ENCODE data around the gene STARD5. TPM values are rescaled to one million over a fixed set of nuclear protein-coding genes. Genes with fewer than 3 reads are reported as not detected.

The STARD5 gene
- total and polyA plus RNA-seq, 2 of the 8 experiments (the other 6 are each of a cell fraction or from before 2014, with no cell fraction given), result 5.5 to 10.4 TPM

DNA sequence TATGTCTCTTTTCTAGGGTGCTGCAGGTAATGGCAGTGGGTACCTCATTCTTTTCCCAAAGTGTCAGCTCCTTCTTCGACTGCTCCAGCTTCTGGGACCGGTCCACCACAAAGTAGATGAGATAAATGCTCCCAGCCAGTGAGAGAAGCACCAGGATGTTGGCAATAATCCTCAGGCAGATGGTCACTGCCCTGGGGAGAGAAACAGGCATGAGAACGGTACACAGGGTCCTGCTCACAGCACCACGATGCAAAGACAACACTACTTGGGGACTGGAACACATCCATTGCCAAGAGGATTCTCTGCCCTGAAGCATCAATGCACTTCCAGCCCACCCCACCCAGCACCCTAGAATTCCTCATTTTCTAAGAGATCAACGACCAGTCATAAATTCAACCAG lies 27.7 kb upstream of the STARD5 start:
- DNase-seq (ENCODE audit: low read depth in 1 of 2, low spot score in 2 of 2), result no peak
- POLR2A ChIA-PET (ENCODE audit: partially characterized antibody), result no interaction called here
- no peak for TF ChIP-seq CBX5 (IDR thresholded peaks at IDR 0.05; ENCODE audit: low read depth, low read length)
- TF ChIP-seq TAF1 (IDR thresholded peaks at IDR 0.05; ENCODE audit: low read depth, low read length), result no peak
- TF ChIP-seq CHD1 (IDR thresholded peaks at IDR 0.05; ENCODE audit: low read depth, low read length), result no peak
- no peak for TF ChIP-seq RNF2 (IDR thresholded peaks at IDR 0.05; ENCODE audit: borderline replicate concordance, low read depth, low read length, missing control alignments, poor library complexity, severe bottlenecking)
- TF ChIP-seq ZNF274 (IDR thresholded peaks at IDR 0.05; ENCODE audit: borderline replicate concordance, extremely low read depth, low read length), result no peak
- TF ChIP-seq CREB1 (IDR thresholded peaks at IDR 0.05), result no peak
- no peak for TF ChIP-seq GABPA (IDR thresholded peaks at IDR 0.05; ENCODE audit: borderline replicate concordance, insufficient read depth, low read length)
- no peak for TF ChIP-seq TCF12 (IDR thresholded peaks at IDR 0.05; ENCODE audit: low read depth, low read length)
- no peak for TF ChIP-seq CTBP2 (IDR thresholded peaks at IDR 0.05; ENCODE audit: borderline replicate concordance, insufficient read depth, insufficient read length, low read length)

More for the DNA sequence above, 27.7 kb upstream of the STARD5 start:
- H4K5ac ChIP-seq (ENCODE audit: insufficient read length, low read depth, low read length), result no peak overlapping the region
- H3K36me3 ChIP-seq (ENCODE audit: control insufficient read depth in 2 of 4, insufficient read depth in 4 of 4, low read length in 3 of 4), result no peaks in the 10 kb centered on the region
- no peaks in the 10 kb centered on the region for H3K23me2 ChIP-seq (ENCODE audit: low read depth, low read length)
- no peak overlapping the region for H4K91ac ChIP-seq (replicated peaks; ENCODE audit: insufficient read length, low read length)
- H2BK120ac ChIP-seq (replicated peaks; ENCODE audit: low read depth, low read length), result no peak overlapping the region
- no peak overlapping the region for H3K27ac ChIP-seq (ENCODE audit: low read depth, low read length)
- FAIRE-seq, result no peak
- no peaks in the 10 kb centered on the region for H3K9me3 ChIP-seq (ENCODE audit: insufficient read depth in 2 of 2, low read depth in 1 of 2, low read length in 1 of 2)
- H3K56ac ChIP-seq (replicated peaks; ENCODE audit: insufficient read length, low read depth, low read length), result no peak overlapping the region
- H3K4ac ChIP-seq (replicated peaks; ENCODE audit: insufficient read length, low read depth, low read length), result no peak overlapping the region
- 82% methylated on average over 5 of the region's 5 CpGs; no CpG with 5 or more reads in 1 of the 2 experiments for WGBS, 2 experiments (ENCODE audit: extremely low coverage in 1 of 2, insufficient coverage in 1 of 2, insufficient read length in 1 of 2, insufficient replicate concordance in 2 of 2, low coverage in 1 of 2, low lambda C conversion rate in 2 of 2, missing lambda C conversion rate in 1 of 2)
- H3K79me1 ChIP-seq (ENCODE audit: low read depth, low read length), result no peaks in the 10 kb centered on the region
- no peak overlapping the region for H2BK12ac ChIP-seq (ENCODE audit: low read depth, low read length)
- no peak overlapping the region for H2BK5ac ChIP-seq (ENCODE audit: low read depth, low read length)
- H3K27me3 ChIP-seq (replicated peaks in 1 of 4; ENCODE audit: control insufficient read depth in 3 of 4, extremely low read depth in 1 of 4, insufficient read depth in 3 of 4, low read length in 3 of 4), result no peaks in the 10 kb centered on the region
- no peak overlapping the region for H3K14ac ChIP-seq (ENCODE audit: insufficient read length)
- no peak overlapping the region for H2AK5ac ChIP-seq (ENCODE audit: low read depth, low read length)
- H2BK15ac ChIP-seq (ENCODE audit: low read length), result no peak overlapping the region
- H3K4me3 ChIP-seq (ENCODE audit: extremely low read depth in 1 of 4, insufficient read depth in 2 of 4, low read depth in 3 of 4, low read length in 4 of 4), result no peak overlapping the region
- no peak overlapping the region for H3K9ac ChIP-seq (replicated peaks in 1 of 4; ENCODE audit: extremely low read depth in 1 of 4, low read depth in 3 of 4, low read length in 3 of 4)
- no peak overlapping the region for H4K8ac ChIP-seq (ENCODE audit: extremely low read depth, insufficient read depth, low read length)
- no peak overlapping the region for H3K23ac ChIP-seq (ENCODE audit: insufficient read length)
- CTCF ChIA-PET (ENCODE audit: partially characterized antibody), result interaction anchor here (1.4 to 1.5 kb wide), 2 partner anchors 59 kb away, joined by 3 to 4 read pairs; no protein-coding TSS in a partner anchor
- H2AFZ ChIP-seq (ENCODE audit: low read length), result no peak overlapping the region
- H3K4me1 ChIP-seq (replicated peaks in 1 of 4; ENCODE audit: control insufficient read depth in 3 of 4, insufficient read depth in 4 of 4, low read length in 3 of 4), result peaks cover 0 to 4% (median 0%) of the 10 kb centered on the region in 4 experiments; a peak in 2 of 7 replicates
- no peaks in the 10 kb centered on the region for H4K20me1 ChIP-seq (replicated peaks in 1 of 2; ENCODE audit: control insufficient read depth in 1 of 2, insufficient read depth in 2 of 2, low read length in 2 of 2)
- no peak overlapping the region for H3K4me2 ChIP-seq (ENCODE audit: insufficient read depth in 1 of 2, low read depth in 2 of 2, low read length in 2 of 2)
- H2BK20ac ChIP-seq (ENCODE audit: low read length), result no peak overlapping the region
- no peak overlapping the region for H3K18ac ChIP-seq (ENCODE audit: extremely low read depth, low read length)
- no peaks in the 10 kb centered on the region for H3K79me2 ChIP-seq (ENCODE audit: control insufficient read depth in 1 of 2, insufficient read depth in 2 of 2, low read length in 2 of 2)

Measured in H1 (cell line).